LNCaP clone FGC (cell line): ENCODE measurements around the gene EVA1C.
"Not testable (repeated sequence)": the region's sequence is repeated elsewhere in the genome, so short reads cannot be mapped to it uniquely, and the experiment has no call there.

Experiments used
- DNase-seq: peaks from one replicate; pipeline ENCODE4 v3.0.0-alpha.2; 2011; ENCODE audit warnings: low read depth
- H3K4me3 ChIP-seq: 2 replicates; pipeline ENCODE4 v1.5.1; 2011; ENCODE audit warnings: mild to moderate bottlenecking, low read depth, low read length, control low read depth
- TF ChIP-seq, protein P1 (sequence below): IDR thresholded peaks from 2 replicates; pipeline ENCODE4 v1.5.1; 2012; ENCODE audit warnings: mild to moderate bottlenecking; ENCODE audit not compliant: control insufficient read depth, insufficient read depth; ENCODE audit errors: extremely low read depth

Gene EVA1C

GRCh38 chr21:32452641-32453040 is 40.1 kb downstream of the EVA1C start:
- no peak overlapping the region for H3K4me3 ChIP-seq
- DNase-seq, result no peak
- TF ChIP-seq, protein P1, sequence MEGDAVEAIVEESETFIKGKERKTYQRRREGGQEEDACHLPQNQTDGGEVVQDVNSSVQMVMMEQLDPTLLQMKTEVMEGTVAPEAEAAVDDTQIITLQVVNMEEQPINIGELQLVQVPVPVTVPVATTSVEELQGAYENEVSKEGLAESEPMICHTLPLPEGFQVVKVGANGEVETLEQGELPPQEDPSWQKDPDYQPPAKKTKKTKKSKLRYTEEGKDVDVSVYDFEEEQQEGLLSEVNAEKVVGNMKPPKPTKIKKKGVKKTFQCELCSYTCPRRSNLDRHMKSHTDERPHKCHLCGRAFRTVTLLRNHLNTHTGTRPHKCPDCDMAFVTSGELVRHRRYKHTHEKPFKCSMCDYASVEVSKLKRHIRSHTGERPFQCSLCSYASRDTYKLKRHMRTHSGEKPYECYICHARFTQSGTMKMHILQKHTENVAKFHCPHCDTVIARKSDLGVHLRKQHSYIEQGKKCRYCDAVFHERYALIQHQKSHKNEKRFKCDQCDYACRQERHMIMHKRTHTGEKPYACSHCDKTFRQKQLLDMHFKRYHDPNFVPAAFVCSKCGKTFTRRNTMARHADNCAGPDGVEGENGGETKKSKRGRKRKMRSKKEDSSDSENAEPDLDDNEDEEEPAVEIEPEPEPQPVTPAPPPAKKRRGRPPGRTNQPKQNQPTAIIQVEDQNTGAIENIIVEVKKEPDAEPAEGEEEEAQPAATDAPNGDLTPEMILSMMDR, result no peak

DNA sequence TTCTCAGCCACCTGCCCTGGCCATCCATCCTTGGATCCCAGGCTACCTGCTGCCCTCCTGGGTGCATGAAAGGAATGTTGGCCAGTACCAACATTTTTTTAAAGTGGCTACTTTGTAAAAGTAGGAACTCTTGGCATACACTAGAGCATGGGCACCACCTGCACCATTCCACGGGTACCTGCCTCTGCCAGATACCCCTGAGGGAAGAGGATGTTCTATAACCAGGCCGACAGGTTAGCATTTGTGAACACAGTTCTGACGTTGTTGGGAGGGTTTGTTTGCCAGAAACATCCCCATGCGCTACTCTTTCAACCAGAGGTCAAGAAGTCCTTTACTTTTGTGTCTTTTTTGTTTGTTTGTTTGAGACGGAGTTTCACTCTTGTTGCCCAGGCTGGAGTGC is 43.0 kb downstream of the EVA1C start:
- H3K4me3 ChIP-seq, result no peak overlapping the region
- TF ChIP-seq, protein P1, result no peak
- no peak for DNase-seq

- TF ChIP-seq, protein P1, result no peak
- no peak overlapping the region for H3K4me3 ChIP-seq
- DNase-seq, result no peak
Observed at GRCh38 chr21:32456497-32456918, 44.0 kb downstream of the EVA1C start.

- TF ChIP-seq, protein P1, result peak; percentile 43
- no peak overlapping the region for H3K4me3 ChIP-seq
- peak; percentile 36 for DNase-seq
Observed at GRCh38 chr21:32457360-32457840, 44.9 kb downstream of the EVA1C start.

GRCh38 chr21:32457962-32458361 is 45.5 kb downstream of the EVA1C start:
- TF ChIP-seq, protein P1, result no peak
- DNase-seq, result no peak
- H3K4me3 ChIP-seq, result no peak overlapping the region

DNA sequence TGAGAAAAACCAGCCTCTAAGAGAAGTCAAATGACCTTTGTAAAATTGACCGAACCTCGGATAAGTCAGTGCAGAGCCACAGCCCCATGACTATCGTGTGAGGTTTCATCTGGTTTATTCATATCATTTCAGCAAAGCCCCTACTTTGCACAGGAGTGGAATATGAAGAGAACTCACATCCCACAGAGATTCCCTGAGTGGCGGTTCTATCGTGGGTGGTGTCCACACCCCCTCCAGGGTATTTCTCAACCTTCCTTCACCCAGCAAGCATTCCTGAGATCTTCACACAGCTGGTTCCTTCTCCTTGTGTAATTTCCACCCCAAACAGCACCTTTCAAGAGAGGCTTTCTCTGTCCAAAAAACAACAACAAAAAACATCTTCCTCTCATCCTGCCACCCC is 47.5 kb downstream of the EVA1C start:
- DNase-seq, result no peak
- no peak overlapping the region for H3K4me3 ChIP-seq
- TF ChIP-seq, protein P1, result no peak

DNA sequence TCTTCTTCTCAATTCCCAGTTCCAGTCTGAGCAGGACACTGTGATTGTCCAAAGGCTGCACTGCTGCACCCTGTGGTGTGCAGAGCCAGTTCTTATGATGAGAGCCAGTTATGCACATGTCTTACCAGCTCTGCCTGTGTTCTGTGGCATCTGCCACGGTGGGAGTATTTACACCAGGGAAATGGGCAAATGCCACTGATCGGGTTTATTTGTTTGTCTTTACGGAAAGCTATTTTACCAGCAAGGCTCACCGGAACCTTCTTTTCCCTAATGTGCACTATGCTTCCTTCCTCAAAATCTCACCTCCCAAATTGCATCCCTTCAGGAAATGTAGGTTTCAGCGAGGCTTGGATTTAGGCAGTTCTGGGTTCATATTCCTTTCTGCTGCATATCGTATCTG is 49.0 kb downstream of the EVA1C start:
- TF ChIP-seq, protein P1, result no peak
- no peak for DNase-seq
- H3K4me3 ChIP-seq, result no peak overlapping the region

- not testable (repeated sequence) for DNase-seq, H3K4me3 ChIP-seq
Observed at GRCh38 chr21:32462564-32462963, 50.1 kb downstream of the EVA1C start.
